HepG2 (cell line): ENCODE results near the gene NAV2. TPM values are rescaled to one million over a fixed set of nuclear protein-coding genes. Genes with fewer than 3 reads are reported as not detected.

Experiments used
- ATAC-seq: fragments of 200-7000 bp; cut with Tn5 transposase; 3 replicates; pipeline ENCODE4 v1.9.1; 2020; ENCODE audit warnings: mild to moderate bottlenecking, moderate library complexity
- BruUV-seq: library from RNA; stranded (reverse); fragments of 400-500 nt; replicated peaks from 2 replicates; lab custom pipeline; 2021; lab: Mats Ljungman, UMichigan
- CTCF ChIA-PET: fragments of 300-600 bp; formaldehyde crosslinking; extraction: SDS; loops from one replicate; lab custom pipeline; 2021; ENCODE audit warnings: low total read pairs, inconsistent platforms, low intra/inter-chr PET ratio; lab: Yijun Ruan, JAX
- POLR2A ChIA-PET: fragments of 350-600 bp; sonication (Branson Sonifier 250); formaldehyde crosslinking; loops from one replicate; lab custom pipeline; 2020; ENCODE audit warnings: antibody characterized with exemption, inconsistent platforms; lab: Yijun Ruan, JAX
- DNase-seq: peaks from one replicate; pipeline ENCODE4 v3.0.0-alpha.2; 2015; ENCODE audit warnings: low spot score
- FAIRE-seq: peaks from 3 replicates; lab custom pipeline; 2011; peaks lifted over from hg19 to GRCh38; lab: Jason Lieb, UNC
- H2AFZ ChIP-seq: one replicate; pipeline ENCODE4 v1.6.1; 2011; ENCODE audit warnings: low read length, inconsistent platforms
- H3K27ac ChIP-seq: fragments of 300-600 bp; 3 replicates; pipeline ENCODE4 v1.8.0; 2011; ENCODE audit warnings: mixed run types, mild to moderate bottlenecking, mixed read lengths, low read length, inconsistent platforms; ENCODE audit not compliant: insufficient read depth; ENCODE audit errors: extremely low read length
- H3K27me3 ChIP-seq, 2 experiments: fragments of 200-600 bp in 1 of 2; 2 replicates in 1 of 2; 3 replicates in 1 of 2; pipeline versions ENCODE4 v1.6.0 to v1.8.0; 2011; ENCODE audit warnings: low read length in 2 of 2, mild to moderate bottlenecking in 2 of 2, moderate library complexity in 2 of 2, inconsistent platforms in 1 of 2; ENCODE audit not compliant: insufficient read depth in 2 of 2, control insufficient read depth in 1 of 2
- H3K36me3 ChIP-seq, 2 experiments: fragments of 200-600 bp in 1 of 2; replicated peaks in 1 of 2; 2 replicates in 1 of 2; 3 replicates in 1 of 2; pipeline versions ENCODE4 v1.5.1 to v1.8.0; 2011; ENCODE audit warnings: low read length in 2 of 2, inconsistent platforms in 1 of 2; ENCODE audit not compliant: insufficient read depth in 2 of 2, control insufficient read depth in 1 of 2
- H3K4me1 ChIP-seq: 2 replicates; pipeline ENCODE4 v1.5.1; 2012; ENCODE audit warnings: low read length, inconsistent platforms; ENCODE audit not compliant: insufficient read depth
- H3K4me2 ChIP-seq: 2 replicates; pipeline ENCODE4 v1.6.0; 2011; ENCODE audit warnings: low read depth, low read length, inconsistent platforms
- H3K4me3 ChIP-seq, 3 experiments: fragments of 200-600 bp in 1 of 3; sonication (generic), shearing (Covaris generic) in 1 of 3; replicated peaks in 1 of 3; 2 replicates each; pipeline ENCODE4 v1.5.1; 2011 to 2016; ENCODE audit warnings: low read length in 3 of 3, inconsistent platforms in 2 of 3, low read depth in 2 of 3, mild to moderate bottlenecking in 2 of 3, control low read depth in 1 of 3, mixed read lengths in 1 of 3; ENCODE audit not compliant: insufficient read depth in 1 of 3
- H3K79me2 ChIP-seq: one replicate; pipeline ENCODE4 v1.6.1; 2011; ENCODE audit warnings: low read length, inconsistent platforms; ENCODE audit not compliant: insufficient read depth
- H3K9ac ChIP-seq: 2 replicates; pipeline ENCODE4 v1.6.0; 2011; ENCODE audit warnings: mild to moderate bottlenecking, low read depth, low read length, inconsistent platforms; ENCODE audit not compliant: insufficient read depth
- H3K9me3 ChIP-seq: 2 replicates; pipeline ENCODE4 v1.5.1; 2012; ENCODE audit warnings: mild to moderate bottlenecking, low read length
- H4K20me1 ChIP-seq: 2 replicates; pipeline ENCODE4 v1.6.0; 2011; ENCODE audit warnings: inconsistent platforms, mild to moderate bottlenecking, low read length, moderate library complexity; ENCODE audit not compliant: insufficient read depth
- WGBS: methylation state at CpG from one replicate; pipeline ENCODE4 v1.1.6; 2017; ENCODE audit warnings: low lambda C conversion rate; 5-methylcytosine and 5-hydroxymethylcytosine counted together
- in situ Hi-C: cut with HindIII; loops from 2 replicates; pipeline ENCODE4 v1.10.0; 2017; ENCODE audit warnings: low pct_unique_long_range_greater_than_20kb; ENCODE audit not compliant: extremely low pct_ligation_motif_present
- intact Hi-C: fragments of 100-400 bp; cut with micrococcal nuclease; formaldehyde crosslinking; loops from one replicate; pipeline ENCODE4 v1.10.0; 2022; ENCODE audit not compliant: unreplicated experiment
- polyA plus RNA-seq, 8 experiments: library from polyadenylated mRNA; depleted of rRNA in 3 of 8; stranded (reverse) in 7 of 8; unstranded in 1 of 8; fragments of >200 nt; fragmentation: Illumina TruSeq in 4 of 8; extraction: Trizol in 4 of 8; gene quantifications; 2 replicates each; pipeline versions ENCODE4 v1.2.1 to v1.2.3, GENCODE V29; 2011 to 2016; ENCODE audit warnings: low read depth in 4 of 8, missing spikeins in 1 of 8, mixed read lengths in 1 of 8; ENCODE audit not compliant: insufficient read depth in 1 of 8
- total RNA-seq, 5 experiments: library from RNA; depleted of rRNA; stranded (reverse); fragments of >200 nt; fragmentation: Illumina TruSeq; extraction: Trizol; gene quantifications; 2 replicates each; pipeline ENCODE4 v1.2.3, GENCODE V29; 2016; ENCODE audit warnings: low read depth in 1 of 5
- TF ChIP-seq, protein P1 (sequence below): sonication (generic); formaldehyde crosslinking; IDR thresholded peaks from one replicate; pipeline ENCODE4 v1.5.1; 2020; ENCODE audit warnings: mild to moderate bottlenecking, missing genetic modification reagents; ENCODE audit errors: not compliant biosample characterization

NAV2 gene
- total and polyA plus RNA-seq, 2 of the 13 experiments (the other 11 are each of a cell fraction or from before 2014, with no cell fraction given): 9.3 to 34.6 TPM

DNA sequence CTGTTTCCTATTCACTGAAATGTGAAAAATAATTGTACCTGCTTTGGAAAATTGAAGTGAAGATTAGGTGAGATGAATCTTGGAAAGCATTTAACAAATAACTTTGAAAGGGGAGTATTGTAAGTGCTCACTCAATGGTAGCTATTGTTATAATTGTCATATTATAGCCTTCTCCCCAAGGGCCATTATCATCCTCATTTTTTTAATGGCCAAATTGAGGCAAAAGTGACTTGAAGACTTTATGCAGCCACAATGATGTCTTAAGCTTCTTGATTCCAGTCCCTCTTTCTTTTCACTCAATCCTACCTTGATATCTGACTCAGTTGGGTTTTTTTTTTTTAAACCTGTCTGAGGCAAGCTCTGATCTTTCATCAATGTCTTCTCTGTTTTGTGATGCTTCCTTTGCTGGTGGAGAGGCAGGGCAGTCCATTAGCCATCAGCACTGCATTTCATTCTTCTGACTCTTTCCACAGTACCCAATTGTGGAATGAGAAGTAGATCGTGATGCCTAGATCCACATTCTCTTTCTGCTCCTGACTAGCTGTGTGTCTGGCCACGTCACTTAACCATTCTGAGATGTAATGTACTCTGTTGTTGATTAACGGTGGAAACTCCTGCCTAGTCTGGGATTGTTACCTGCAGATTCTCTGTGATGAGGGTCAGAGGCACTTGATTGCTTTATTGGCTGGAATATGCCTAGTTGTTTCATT lies 346.3 kb downstream of the NAV2 start:
- Histone ChIP-seq H3K27ac (no peak overlapping the region), H3K9me3 (no peaks in the 10 kb centered on the region), H3K27me3 (no peaks in the 10 kb centered on the region), H3K79me2 (no peaks in the 10 kb centered on the region), H3K9ac (no peak overlapping the region), H3K4me3 (no peak overlapping the region), H2AFZ (no peak overlapping the region), H4K20me1 (no peaks in the 10 kb centered on the region), H3K36me3 (peaks cover 41 to 89% of the 10 kb centered on the region in 2 experiments), H3K4me2 (no peak overlapping the region), H3K4me1 (no peaks in the 10 kb centered on the region)
- no peak for DNase-seq
- in situ Hi-C loops (no loop called here), intact Hi-C loops (no loop called here)
- ChIA-PET CTCF (no interaction called here), POLR2A (interaction anchor here (0.7 kb wide), 1 partner anchor 22 kb away, joined by 4 read pairs; no protein-coding TSS in a partner anchor)
- ATAC-seq: no peak
- WGBS: 93% methylated on average over 3 of the region's 3 CpGs
- no TSS peak for BruUV-seq
- no peak for FAIRE-seq
- TF ChIP-seq, protein P1, sequence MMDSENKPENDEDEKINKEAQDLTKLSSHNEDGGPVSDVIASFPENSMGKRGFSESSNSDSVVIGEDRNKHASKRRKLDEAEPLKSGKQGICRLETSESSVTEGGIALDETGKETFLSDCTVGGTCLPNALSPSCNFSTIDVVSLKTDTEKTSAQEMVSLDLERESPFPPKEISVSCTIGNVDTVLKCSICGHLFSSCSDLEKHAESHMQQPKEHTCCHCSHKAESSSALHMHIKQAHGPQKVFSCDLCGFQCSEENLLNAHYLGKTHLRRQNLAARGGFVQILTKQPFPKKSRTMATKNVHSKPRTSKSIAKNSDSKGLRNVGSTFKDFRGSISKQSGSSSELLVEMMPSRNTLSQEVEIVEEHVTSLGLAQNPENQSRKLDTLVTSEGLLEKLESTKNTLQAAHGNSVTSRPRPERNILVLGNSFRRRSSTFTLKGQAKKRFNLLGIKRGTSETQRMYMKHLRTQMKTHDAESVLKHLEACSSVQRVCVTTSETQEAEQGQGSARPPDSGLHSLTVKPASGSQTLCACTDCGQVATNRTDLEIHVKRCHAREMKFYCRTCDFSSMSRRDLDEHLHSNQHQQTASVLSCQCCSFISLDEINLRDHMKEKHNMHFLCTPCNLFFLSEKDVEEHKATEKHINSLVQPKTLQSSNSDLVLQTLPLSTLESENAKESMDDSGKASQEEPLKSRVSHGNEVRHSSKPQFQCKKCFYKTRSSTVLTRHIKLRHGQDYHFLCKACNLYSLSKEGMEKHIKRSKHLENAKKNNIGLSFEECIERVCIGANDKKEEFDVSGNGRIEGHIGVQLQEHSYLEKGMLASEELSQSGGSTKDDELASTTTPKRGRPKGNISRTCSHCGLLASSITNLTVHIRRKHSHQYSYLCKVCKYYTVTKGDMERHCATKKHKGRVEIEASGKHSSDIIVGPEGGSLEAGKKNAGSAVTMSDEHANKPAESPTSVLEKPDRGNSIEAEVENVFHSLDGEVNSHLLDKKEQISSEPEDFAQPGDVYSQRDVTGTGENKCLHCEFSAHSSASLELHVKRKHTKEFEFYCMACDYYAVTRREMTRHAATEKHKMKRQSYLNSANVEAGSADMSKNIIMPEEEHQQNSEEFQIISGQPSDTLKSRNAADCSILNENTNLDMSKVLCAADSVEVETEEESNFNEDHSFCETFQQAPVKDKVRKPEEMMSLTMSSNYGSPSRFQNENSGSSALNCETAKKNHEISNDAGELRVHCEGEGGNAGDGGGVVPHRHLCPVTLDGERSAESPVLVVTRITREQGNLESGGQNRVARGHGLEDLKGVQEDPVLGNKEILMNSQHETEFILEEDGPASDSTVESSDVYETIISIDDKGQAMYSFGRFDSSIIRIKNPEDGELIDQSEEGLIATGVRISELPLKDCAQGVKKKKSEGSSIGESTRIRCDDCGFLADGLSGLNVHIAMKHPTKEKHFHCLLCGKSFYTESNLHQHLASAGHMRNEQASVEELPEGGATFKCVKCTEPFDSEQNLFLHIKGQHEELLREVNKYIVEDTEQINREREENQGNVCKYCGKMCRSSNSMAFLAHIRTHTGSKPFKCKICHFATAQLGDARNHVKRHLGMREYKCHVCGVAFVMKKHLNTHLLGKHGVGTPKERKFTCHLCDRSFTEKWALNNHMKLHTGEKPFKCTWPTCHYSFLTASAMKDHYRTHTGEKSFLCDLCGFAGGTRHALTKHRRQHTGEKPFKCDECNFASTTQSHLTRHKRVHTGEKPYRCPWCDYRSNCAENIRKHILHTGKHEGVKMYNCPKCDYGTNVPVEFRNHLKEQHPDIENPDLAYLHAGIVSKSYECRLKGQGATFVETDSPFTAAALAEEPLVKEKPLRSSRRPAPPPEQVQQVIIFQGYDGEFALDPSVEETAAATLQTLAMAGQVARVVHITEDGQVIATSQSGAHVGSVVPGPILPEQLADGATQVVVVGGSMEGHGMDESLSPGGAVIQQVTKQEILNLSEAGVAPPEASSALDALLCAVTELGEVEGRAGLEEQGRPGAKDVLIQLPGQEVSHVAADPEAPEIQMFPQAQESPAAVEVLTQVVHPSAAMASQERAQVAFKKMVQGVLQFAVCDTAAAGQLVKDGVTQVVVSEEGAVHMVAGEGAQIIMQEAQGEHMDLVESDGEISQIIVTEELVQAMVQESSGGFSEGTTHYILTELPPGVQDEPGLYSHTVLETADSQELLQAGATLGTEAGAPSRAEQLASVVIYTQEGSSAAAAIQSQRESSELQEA (CRISPR knock-in tag): no peak
